CD4-positive, alpha-beta T cell treated with Interleukin-2 at 100 ng/mL for 4 hours (primary cell): Measurements from ENCODE around the gene RGS10.
"Not testable (repeated sequence)": the region's sequence is repeated elsewhere in the genome, so short reads cannot be mapped to it uniquely, and the experiment has no call there.

ENCODE experiments used
- DNase-seq: peaks from one replicate; pipeline ENCODE4 v3.0.0-alpha.2; 2020; ENCODE audit warnings: low spot score

Gene RGS10, protein sequence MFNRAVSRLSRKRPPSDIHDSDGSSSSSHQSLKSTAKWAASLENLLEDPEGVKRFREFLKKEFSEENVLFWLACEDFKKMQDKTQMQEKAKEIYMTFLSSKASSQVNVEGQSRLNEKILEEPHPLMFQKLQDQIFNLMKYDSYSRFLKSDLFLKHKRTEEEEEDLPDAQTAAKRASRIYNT

DNA sequence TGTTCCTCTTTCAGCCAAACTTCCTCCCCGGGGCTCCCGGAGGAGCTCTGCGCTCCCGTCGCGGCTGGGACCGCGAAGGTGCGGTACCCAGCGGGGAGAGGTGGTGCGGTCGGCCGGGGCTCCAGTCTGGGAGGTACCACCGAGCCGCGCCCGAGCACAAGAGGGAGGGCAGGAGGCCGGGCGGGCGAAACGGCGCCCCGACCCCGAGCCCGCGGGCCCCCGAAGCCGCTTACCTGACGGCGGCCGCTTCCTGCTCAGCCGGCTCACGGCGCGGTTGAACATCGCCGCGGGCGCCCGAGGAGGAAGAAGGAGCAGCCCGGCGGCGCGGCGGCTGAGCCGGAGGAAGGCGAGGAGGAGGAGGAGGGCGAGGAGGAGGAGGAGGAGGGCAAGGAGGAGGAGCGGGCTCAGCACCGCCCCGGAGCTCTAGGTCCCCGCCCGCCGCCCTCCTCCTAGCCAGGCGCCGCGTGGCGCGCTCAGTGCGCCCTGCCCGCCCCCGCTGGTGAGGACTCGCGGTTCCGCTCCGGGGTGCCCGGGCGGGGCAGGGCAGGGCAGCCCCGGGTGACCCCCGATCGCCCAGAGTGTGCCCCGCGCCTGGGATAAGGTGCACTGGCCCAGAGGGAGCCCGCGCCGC lies at the start of gene RGS10:
RGS10 (minus strand) TSS at position 363 of the 631 bp plus-strand sequence; CDS start at position 282, 81 bp downstream.
- DNase-seq, result peak; percentile 85

DNA sequence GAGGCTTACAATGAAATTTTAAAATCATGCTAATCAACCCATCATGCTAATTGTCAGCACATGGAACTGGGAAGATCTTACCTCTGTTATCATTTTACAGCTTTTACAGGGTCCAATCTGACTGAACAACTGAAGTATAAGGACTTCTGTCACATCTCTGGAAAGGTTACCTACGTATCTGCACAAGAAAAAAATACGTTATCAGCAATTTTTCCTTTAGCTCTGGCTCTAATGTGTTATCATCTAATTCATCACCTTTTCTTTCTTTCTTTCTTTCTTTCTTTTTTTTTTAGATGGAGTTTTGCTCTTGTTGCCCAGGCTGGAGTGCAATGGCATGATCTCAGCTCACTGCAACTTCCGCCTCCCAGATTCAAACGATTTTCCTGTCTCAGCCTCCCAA lies 45.6 kb upstream of the RGS10 start:
- DNase-seq, result no peak

DNA sequence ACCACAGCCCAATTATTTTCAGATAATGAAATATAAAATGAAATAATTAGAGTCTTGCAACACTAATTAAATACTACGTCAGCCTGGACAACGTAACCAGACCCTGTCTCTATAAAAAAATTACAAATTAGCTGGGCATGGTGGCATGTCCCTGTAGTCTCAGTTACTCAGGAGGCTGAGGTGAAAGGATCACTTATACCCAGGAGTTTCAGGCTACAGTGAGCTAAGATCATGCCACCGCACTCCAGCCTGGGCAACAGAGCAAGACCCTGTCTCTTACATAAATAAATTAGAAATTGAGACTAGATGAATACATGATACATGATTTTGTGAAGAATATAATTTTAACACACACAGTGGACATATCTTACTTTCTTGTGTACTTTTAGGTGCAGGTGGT lies 35.8 kb upstream of the RGS10 start:
- DNase-seq, result no peak

DNA sequence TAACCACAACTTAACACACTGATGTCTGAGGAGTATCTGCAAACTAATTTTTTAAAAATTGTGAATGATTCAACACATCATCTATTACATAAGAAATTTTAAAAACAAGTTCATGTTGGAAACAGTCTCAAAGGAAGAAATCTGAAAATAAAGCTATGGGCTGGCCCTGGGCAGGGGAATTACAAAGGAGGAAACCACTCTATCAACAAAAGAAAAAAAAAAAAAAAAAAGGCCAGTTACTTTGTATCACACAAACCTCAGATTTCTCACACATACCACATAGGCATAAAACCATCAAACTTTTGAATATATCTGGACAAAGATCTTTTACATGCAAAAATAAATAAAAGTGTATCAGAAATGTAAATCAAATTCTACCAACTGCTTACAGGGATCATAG lies 33.5 kb upstream of the RGS10 start:
- DNase-seq, result peak; percentile 24

DNA sequence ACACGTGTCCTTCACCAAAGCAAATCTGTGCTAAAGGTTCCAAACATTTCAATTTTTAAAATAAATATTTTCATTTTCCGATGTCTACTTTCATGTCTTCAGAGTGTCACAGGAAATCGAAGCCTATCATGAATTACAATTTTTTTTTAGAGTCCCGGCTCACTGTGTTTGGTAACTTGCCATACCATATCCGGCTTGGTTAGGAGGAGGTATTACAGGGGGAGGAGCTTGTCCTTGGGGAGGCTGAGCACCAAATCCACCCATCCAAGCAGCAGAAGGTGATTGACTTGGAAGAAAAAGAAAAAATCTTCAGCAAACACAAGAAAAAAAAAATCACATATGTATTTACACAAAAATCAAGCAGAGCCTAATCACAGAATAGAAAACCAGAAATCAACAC lies 33.0 kb upstream of the RGS10 start:
- DNase-seq, result peak; percentile 57

DNA sequence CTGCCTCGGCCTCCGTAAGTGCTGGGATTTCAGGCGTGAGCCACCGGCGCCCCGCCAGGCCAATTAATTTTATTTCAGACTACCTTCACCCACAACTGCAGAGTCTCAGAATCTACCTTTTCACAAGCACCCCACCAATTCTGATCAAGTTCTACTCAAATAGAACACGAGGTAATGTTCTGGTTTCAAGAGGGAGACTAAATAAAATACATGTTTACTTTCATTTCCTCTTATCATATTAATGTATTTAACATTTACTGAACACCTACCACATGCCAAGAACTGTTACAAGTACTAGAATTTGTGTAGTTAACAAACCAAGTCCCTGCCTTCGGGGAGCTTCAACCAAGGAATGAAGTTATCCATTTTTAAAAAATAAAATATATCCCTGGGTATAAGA lies 25.5 kb upstream of the RGS10 start:
- no peak for DNase-seq

DNA sequence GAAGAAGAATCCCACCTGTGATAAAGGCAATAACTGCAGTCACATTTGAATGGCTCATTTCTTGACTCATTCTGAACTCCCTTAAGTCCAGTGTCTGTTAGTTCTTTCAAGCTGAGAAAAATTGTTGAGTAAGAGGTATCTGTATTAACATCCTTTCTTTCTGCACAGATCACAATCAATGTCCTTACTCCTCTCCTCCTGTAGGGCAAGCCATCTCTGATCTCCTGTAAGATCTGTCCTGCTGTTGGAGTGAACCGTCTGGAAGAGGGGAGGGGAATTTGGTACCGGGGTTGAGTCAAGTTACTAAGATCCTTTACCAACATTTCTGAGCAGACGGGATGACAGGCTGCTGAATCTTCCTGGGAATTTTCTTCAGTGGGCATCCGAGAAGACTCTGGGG lies 19.6 kb upstream of the RGS10 start:
- no peak for DNase-seq

DNA sequence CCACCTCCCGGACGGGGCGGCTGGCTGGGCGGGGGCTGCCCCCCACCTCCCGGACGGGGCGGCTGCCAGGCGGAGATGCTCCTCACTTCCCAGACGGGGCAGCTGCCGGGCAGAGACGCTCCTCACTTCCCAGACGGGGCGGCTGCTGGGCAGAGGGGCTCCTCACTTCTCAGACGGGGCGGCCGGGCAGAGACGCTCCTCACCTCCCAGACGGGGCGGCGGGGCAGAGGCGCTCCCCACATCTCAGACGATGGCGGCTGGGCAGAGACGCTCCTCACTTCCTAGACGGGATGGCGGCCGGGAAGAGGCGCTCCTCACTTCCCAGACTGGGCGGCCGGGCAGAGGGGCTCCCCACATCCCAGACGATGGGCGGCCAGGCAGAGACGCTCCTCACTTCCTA lies 17.0 kb upstream of the RGS10 start:
- DNase-seq, result not testable (repeated sequence)

DNA sequence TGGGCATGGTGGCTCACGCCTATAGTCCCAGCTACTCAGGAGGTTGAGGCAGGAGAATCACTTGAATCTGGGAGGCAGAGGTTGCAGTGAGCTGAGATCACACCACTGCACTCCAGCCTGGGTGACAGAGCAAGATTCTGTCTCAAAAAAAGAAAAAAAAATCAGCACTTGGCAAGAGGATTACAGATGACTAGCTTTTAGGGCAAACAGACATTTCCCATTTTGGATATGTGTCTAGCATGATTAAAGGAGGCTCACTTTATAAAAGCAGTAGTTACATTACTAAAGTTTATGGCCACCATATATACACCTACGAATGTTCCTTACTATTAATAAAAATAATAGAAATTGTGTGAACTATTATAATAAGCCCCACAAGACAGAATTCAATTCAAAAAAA lies 13.6 kb upstream of the RGS10 start:
- DNase-seq, result not testable (repeated sequence)

DNA sequence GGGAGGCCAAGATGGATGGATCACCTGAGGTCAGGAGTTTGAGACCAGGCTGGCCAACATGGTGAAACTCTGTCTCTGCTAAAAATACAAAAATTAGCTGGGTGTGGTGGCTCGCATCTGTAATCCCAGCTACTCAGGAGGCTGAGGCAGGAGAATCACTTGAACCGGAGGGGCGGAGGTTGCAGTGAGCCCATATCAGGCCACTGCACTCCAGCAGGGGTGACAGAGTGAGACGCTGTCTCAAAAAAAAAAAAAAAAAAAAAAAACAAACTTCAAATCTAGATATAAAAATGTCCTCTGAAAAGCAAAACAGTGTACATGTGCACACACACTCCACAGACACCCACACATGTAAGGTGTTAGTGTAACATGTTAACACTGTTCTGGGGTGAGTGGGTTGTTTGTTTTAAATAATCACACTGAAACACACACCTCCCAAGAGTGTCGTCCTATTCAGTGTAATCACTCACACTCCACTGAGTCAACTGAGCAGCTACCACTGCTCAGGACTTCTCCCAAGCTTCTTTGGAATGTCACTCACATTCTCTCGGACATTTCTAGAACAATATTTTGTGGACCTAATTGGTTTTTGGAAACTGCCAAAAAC lies 12.8 kb upstream of the RGS10 start:
- DNase-seq, result no peak

DNA sequence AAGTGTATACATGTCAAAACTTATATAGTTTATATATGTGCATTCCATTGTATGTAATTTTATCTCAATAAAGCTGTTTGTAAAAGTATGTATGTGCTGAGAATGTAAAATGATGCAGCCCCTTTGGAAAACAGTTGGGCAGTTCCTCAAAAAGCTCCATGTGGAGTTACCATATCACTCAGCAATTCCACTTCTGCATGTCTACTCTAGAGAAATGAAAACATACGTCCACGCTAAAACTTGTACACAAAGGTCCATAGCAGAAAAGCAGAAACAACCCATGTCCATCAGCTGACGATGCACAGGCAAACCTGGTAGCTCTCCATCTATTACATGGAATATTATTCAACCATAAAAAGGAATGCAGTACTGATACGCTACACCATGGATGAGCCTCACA lies 8.3 kb upstream of the RGS10 start:
- no peak for DNase-seq

DNA sequence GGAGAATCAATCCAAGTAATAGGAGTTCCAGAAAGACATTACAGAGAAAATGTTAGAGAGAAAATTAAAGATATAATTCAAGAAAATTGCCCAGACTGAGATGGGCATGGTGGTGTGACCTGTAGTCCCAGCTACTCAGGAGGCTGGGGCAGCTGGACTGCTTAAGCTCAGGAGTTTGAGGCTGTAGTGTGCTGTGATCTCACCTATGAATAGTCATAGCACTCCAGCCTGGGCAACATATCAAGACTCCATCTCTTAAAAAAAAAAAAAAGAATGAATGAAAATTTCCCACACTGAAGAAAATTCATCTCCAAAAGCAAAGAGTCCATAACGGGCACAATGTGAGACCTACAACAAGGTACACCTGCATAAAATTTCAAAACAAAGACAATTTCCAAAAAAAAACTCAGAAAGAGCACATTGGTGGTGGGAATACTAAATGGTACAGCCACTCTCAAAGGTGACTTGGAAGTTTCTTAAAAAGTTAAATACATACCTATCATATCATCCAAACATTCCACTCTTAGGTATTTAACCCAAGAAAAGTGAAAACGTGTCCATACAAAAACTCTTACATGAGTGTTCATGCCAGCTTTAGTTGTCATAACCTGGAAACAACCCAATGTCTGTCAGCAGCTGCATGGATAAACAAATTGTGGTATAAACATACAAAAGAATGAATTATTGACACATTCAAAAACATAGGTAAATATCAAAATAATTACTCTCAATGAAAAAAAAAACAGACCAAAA lies 6.9 kb upstream of the RGS10 start:
- DNase-seq, result no peak

DNA sequence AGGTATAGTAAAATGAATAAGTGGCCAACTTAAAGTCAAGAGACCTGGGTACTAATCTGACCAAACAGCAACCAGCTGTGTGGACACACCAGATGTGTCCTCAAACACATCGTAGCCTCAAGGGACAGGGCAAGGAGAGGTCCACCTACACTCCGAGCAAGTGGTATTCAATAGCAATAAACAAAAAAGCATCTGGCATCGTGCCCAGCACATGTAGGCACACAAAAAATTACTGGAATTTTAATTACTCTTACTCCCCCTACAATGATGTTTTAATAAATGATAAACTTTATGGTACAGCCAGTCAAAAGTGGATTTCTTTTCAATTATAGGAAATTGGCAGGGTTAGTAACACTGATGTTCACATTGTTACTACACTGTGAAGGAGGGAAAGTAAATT lies 3.5 kb upstream of the RGS10 start:
- DNase-seq, result no peak

DNA sequence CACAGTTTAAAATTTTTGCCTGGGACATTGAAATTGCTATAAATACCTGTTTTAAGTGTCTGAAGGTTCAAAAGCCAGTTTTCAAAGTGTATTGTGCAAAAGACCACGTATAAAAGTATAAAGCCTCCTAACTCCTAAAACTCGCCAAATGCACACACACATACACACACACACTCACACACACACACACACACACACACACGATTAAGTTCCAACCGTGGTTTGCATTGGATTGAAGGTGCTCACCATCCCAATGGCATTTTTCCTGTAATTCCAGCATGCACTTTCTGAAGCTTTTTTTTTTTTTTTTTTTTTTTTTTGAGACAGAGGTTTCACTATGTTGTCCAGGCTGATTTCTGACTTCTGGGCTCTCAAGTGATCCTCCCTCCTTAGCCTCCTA lies 2.8 kb upstream of the RGS10 start:
- DNase-seq, result no peak

DNA sequence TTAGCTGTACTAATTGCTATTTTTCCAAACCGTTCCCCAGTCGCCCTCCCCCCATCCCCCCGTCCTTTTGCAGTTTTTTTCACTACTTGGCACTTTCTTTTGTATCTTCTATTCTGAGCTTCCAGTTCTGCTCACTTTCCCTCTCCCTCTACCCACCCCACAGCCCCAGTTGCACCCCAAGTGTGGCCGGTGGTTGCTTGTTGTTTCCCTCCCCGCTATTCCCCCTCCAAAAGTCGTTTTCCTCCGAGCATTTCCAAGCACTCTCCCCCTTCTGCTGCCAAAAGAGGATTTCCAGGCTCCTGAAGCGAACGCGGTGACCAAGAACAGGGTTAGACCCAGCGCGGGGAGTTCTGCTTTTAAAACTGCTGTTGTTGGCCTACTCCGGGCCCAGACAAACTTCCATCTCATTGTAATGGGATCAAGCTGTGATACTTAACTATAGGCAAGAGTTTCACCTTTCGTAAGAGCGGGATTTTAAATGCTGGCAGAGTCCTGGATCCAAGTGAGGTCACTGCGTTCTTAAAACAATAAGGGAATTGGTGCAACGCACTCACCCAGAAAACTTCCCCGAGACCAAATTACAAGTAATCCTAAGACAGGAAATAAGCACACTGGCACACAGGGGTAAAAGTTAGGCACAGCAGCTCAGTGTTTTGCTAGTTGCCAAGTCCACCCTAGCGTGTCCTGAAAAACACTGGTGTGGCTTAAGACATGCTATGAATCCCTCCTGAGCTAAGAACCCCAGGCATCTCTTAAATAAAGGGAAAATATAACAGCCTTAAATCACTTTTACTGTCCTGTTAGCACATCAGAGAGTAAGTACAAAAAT lies 1.5 kb upstream of the RGS10 start:
- no peak for DNase-seq

DNA sequence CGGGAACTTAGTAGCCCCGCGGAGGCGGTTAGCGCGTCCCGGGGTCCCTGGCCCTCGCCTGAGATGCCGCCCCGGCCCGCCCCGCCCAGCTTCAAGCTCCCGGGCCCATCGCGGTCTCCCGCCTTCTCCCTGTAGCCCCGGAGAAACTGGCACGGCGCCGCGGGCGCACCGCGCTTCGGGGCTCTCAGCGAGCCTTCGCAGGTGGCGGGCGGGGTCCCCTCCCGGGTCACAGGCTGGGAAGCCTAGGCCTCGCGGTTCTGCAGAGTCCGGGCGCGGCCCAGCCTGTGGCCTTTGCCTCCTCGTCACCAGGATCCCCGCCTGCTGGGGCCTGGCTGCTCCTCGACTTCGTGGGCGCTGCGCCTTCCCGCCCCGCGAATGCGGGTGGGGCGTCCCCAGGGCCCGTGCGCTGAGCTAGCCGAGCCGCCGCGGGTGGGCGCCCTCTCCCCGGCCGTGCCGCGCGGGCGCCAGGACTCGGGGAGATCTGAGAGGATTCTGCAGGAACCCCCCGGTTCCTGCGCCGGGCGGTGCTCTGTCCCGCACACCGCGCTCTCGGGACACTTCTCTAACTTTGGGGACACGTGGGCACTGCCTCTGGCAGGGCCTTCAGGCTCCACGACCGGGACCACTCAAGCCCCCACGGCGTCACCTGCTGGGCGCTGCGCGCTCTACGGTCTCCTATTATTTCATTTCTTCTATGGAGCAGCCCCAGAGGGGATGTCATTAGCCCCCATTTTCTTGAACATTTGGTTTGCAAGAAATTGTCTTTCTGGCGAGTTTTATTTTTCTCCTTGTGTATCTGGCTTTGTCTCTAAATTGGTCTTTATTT lies 682 bp upstream of the RGS10 start:
- DNase-seq, result peak; percentile 65

DNA sequence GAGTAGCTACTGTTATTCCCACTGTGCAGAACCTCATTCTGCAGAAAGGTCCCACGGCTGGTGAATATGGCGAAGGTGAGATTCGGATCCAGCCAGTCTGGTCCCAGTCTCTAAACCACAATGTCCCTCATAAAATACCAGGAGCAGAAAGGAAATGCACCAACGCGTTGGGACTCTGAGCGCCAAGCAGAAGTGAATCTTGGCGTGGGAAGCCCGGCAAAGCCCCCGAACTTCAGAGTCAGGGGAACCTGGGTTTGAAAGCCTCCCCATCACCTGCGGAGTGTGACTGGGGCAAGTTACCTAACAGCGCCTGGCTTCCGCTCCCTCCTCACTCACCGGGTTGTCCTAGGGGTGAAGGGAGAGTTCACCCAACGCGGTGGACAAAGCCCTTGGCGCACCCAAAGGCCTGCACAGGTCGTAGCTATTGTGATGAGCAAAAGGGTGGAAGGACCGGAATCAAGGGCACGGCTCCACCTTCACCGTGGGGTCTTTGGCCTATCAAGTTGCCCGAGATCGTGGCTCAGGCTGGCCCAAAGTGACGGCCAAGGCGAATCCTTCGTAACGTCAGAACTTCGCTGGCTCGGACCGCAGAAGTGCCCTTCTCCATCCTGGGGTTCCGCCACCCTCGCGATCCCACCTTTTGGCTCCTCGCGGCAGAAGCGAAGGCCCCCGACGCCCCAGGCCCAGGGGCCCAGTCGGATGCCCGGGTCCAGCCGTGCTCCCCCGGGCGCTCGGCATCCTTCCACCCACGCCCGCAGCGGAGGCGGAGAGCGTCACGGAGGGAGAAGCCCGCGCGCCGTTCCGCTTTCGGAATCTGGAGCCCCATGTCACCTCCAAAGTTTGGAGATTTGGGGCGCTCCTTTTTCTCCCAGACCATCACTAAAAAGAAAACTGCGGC lies 811 bp downstream of the RGS10 start:
- DNase-seq, result peak; percentile 29

DNA sequence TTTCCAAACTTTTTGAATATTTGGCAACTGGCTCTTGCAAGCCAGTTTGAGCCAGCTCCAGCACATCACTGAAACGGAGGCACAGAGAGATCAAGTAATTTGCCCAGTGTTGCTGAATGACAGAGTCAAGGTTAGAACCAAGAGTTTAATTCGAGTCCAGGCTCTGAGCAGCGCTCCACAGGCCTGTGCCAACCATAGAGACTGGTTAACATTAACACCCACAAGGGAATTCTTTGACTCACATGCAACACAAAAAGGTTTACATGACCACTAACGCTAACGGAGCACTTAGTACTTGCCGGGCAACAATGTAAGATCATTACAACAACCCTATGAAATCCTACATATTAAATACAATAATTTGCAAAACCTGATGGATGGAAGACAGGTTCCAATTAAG lies 1.5 kb downstream of the RGS10 start:
- DNase-seq, result peak; percentile 7

DNA sequence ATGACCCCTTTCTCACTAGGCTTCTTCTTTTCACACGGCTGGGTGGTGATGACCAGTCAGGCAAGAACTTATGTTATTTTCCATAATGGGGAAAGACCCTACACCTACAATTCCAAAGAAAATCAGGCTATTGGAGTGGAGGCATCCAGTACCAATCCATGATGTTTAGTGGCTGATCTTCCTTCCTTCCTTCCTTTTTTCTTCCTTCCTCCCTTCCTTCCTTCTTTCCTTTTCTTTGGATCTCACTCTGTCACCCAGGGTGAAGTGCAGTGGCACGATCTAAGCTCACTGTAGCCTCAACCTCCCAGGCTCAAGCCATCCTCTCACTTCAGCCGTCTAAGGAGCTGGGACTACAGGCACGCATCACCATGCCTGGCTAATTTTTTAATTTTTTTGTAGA lies 2.5 kb downstream of the RGS10 start:
- DNase-seq, result no peak

DNA sequence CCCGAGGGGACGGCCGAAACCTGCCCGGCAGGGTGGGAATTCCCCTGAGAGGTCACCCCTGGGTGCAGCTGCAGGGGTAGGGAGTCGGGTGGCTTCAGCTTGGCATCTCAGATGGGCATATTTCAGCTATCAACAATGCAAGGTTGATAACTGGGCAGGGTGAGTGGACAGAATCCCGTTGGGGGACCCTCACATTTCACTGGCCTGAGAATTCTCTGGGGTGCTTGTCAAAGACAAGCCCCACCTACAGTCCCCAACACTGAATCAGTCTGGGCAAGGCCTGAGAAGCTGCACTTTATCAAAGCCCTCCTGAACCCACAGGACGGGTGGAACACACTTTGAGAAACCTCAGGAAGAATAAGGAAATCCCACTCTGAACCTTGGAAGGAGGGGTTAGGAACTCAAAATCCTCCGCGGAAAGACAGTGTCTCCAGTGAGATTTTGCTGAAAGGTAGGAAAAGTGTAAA lies 3.1 kb downstream of the RGS10 start:
- DNase-seq, result no peak
